IPS-NIHi7 (cell line): ENCODE results near the gene GATAD2A.
"Not testable (repeated sequence)": the region's sequence is repeated elsewhere in the genome, so short reads cannot be mapped to it uniquely, and the experiment has no call there.

Source experiments
- DNase-seq: peaks from one replicate; pipeline ENCODE4 v3.0.0; 2012; ENCODE audit warnings: mixed read lengths; ENCODE audit errors: extremely low spot score

Gene GATAD2A

GRCh38 chr19:19465436-19466070 lies 60.1 kb downstream of the GATAD2A start:
- DNase-seq, result no peak

GRCh38 chr19:19466201-19466600 lies 60.7 kb downstream of the GATAD2A start:
- DNase-seq, result no peak

GRCh38 chr19:19468424-19469050 lies 63.1 kb downstream of the GATAD2A start:
- DNase-seq, result no peak

- no peak for DNase-seq
Observed at GRCh38 chr19:19470579-19470978, 65.1 kb downstream of the GATAD2A start.

GRCh38 chr19:19471682-19472081 lies 66.2 kb downstream of the GATAD2A start:
- DNase-seq, result no peak

GRCh38 chr19:19472106-19472505 lies 66.6 kb downstream of the GATAD2A start:
- not testable (repeated sequence) for DNase-seq

- peak; percentile 52 for DNase-seq
Observed at GRCh38 chr19:19475015-19475765, 69.7 kb downstream of the GATAD2A start.

GRCh38 chr19:19475849-19476828 lies 70.7 kb downstream of the GATAD2A start:
- DNase-seq, result peak; percentile 70

- no peak for DNase-seq
Observed at GRCh38 chr19:19477705-19478383, 72.4 kb downstream of the GATAD2A start.

- no peak for DNase-seq
Observed at GRCh38 chr19:19480688-19481087, 75.2 kb downstream of the GATAD2A start.

- no peak for DNase-seq
Observed at GRCh38 chr19:19482809-19483596, 77.5 kb downstream of the GATAD2A start.

- no peak for DNase-seq
Observed at GRCh38 chr19:19485161-19485997, 79.9 kb downstream of the GATAD2A start.

- no peak for DNase-seq
Observed at GRCh38 chr19:19485998-19486290, 80.5 kb downstream of the GATAD2A start.

GRCh38 chr19:19486343-19487076 lies 81.0 kb downstream of the GATAD2A start:
- DNase-seq, result no peak

- no peak for DNase-seq
Observed at GRCh38 chr19:19487077-19487949, 81.8 kb downstream of the GATAD2A start.

GRCh38 chr19:19487950-19488874 lies 82.7 kb downstream of the GATAD2A start:
- DNase-seq, result no peak
